GM12878 (cell line): ENCODE measurements around the gene DMRTB1.

ENCODE experiments used
- FOXK2 ChIP-seq: fragments of 450-650 bp; IDR thresholded peaks from 2 replicates; pipeline ENCODE4 v1.6.1; 2017; ENCODE audit warnings: mild to moderate bottlenecking, moderate library complexity
- JUNB ChIP-seq: IDR thresholded peaks from 2 replicates; pipeline ENCODE4 v1.6.1; 2016; ENCODE audit warnings: antibody characterized with exemption, mild to moderate bottlenecking
- MAX ChIP-seq: IDR thresholded peaks from 2 replicates; pipeline ENCODE4 v1.6.1; 2012; ENCODE audit warnings: low read depth, low read length, improper control_type of control experiment
- MXI1 ChIP-seq: fragments of 150-350 bp; IDR thresholded peaks from 2 replicates; pipeline ENCODE4 v1.6.1; 2011; ENCODE audit warnings: low read depth, mild to moderate bottlenecking, inconsistent platforms, low read length, improper control_type of control experiment
- NFXL1 ChIP-seq: fragments of 450-650 bp; IDR thresholded peaks from 2 replicates; pipeline ENCODE4 v1.6.1; 2017; ENCODE audit warnings: antibody characterized with exemption, mild to moderate bottlenecking, borderline replicate concordance
- NR2C2 ChIP-seq: IDR thresholded peaks from 2 replicates; pipeline ENCODE4 v1.6.1; 2011; ENCODE audit warnings: borderline replicate concordance, low read depth; ENCODE audit not compliant: control insufficient read depth, insufficient read length
- SRF ChIP-seq, 2 experiments: IDR thresholded peaks; 2 replicates each; pipeline ENCODE4 v1.6.1; 2011; ENCODE audit warnings: low read depth in 2 of 2, low read length in 2 of 2, mild to moderate bottlenecking in 1 of 2, moderate library complexity in 1 of 2
- YY1 ChIP-seq: IDR thresholded peaks from 2 replicates; pipeline ENCODE4 v1.6.1; 2011; ENCODE audit warnings: low read depth, mild to moderate bottlenecking, low read length
- ZBTB33 ChIP-seq: fragments of 450-650 bp; IDR thresholded peaks from 2 replicates; pipeline ENCODE4 v1.6.1; 2017; ENCODE audit warnings: mild to moderate bottlenecking
- ZNF274 ChIP-seq: IDR thresholded peaks from one replicate; pipeline ENCODE4 v1.8.0; 2011; ENCODE audit not compliant: insufficient read length, insufficient read depth
- TF ChIP-seq, protein P1 (sequence below), 3 experiments: IDR thresholded peaks in 2 of 3; conservative IDR thresholded peaks in 1 of 3; 2 replicates each; pipeline ENCODE4 v1.5.1; 2011; ENCODE audit warnings: low read depth in 3 of 3, low read length in 3 of 3, mild to moderate bottlenecking in 3 of 3, control low read depth in 2 of 3, moderate library complexity in 2 of 3, inconsistent platforms in 1 of 3, mixed read lengths in 1 of 3; ENCODE audit not compliant: control insufficient read depth in 2 of 3, insufficient read depth in 1 of 3; ENCODE audit errors: extremely low read depth in 1 of 3

DNA sequence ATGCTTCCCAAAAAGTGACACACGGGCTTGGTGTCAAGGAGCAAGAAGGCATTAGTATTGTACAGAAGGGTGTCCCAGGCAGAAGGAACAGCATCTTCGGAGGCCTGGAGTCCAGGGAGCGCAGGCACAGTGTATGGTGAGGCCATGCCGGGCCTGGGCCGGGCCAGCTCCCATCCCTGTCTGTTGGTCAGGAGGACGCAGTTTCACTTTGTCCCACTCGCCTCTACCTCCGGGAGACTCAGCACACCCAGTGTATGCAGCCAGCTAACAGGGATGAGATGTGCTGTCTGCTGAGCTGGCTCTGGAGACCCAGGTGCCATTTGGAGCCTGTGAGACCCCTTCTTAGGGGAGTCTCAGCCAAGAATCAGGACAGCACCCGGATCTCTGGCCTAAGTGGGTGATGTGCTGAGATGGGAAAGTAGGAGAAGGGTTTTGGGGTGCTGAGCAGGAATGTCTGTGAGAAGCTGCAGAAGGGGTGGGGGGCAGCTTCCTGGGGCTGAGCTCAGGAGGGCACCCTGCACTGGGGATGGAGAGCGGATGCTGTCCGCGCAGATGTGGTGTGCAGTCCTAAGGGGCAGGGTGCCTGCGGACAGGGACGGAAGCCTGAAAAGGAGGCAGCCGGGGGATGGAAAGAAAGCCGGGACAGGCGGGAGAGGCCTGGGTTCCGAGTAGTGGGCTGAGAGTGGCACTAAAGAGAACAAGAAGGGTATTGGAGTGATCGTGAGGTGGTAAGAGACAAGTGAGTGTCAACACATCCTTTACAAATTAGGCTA, 25.7 kb downstream of the DMRTB1 start:
- TF ChIP-seq NR2C2 (no peak), NFXL1 (no peak), JUNB (no peak), MAX (no peak), SRF (IDR thresholded peaks at IDR 0.05; ENCODE audit: low read depth in 2 of 2, low read length in 2 of 2) (no peak), YY1 (no peak), ZBTB33 (no peak), ZNF274 (no peak), FOXK2 (no peak), MXI1 (no peak)
- TF ChIP-seq, protein P1, sequence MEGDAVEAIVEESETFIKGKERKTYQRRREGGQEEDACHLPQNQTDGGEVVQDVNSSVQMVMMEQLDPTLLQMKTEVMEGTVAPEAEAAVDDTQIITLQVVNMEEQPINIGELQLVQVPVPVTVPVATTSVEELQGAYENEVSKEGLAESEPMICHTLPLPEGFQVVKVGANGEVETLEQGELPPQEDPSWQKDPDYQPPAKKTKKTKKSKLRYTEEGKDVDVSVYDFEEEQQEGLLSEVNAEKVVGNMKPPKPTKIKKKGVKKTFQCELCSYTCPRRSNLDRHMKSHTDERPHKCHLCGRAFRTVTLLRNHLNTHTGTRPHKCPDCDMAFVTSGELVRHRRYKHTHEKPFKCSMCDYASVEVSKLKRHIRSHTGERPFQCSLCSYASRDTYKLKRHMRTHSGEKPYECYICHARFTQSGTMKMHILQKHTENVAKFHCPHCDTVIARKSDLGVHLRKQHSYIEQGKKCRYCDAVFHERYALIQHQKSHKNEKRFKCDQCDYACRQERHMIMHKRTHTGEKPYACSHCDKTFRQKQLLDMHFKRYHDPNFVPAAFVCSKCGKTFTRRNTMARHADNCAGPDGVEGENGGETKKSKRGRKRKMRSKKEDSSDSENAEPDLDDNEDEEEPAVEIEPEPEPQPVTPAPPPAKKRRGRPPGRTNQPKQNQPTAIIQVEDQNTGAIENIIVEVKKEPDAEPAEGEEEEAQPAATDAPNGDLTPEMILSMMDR (IDR thresholded peaks at IDR 0.05 in 2 of 3, conservative IDR thresholded peaks at IDR 0.05 in 1 of 3; ENCODE audit: control insufficient read depth in 2 of 3, extremely low read depth in 1 of 3, insufficient read depth in 1 of 3, low read depth in 3 of 3, low read length in 3 of 3): no peak
